GM20000 (cell line): ENCODE measurements around the gene TNFAIP8.

Source experiments
- DNase-seq: peaks from one replicate; pipeline ENCODE4 v3.0.0; 2012; ENCODE audit warnings: low spot score
- TF ChIP-seq, protein P1 (sequence below): IDR thresholded peaks from 2 replicates; pipeline ENCODE4 v1.5.1; 2012; ENCODE audit warnings: mild to moderate bottlenecking, control low read depth; ENCODE audit errors: extremely low read depth, missing control alignments

TNFAIP8 gene

DNA sequence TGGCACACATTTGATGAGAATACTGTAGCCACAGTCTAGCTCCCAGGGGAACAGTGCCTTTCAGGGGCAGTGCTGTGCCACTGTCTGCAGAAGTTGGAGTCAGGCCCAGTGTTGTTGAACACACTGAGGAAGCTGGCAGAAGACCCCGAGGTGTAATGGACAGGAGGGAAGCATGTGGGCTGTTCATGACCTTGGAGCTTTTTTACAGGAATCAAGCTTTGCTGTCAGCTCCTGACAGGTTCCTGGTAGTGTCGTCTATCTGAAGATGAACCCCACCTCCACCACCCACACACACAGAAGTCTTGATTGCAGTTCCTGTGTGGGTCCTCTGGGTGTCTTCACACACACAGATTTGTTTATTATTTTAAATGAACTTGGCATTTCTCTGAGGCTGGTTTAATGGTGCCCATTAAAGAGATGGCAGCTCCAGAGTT is 40.3 kb upstream of the TNFAIP8 start:
- TF ChIP-seq, protein P1, sequence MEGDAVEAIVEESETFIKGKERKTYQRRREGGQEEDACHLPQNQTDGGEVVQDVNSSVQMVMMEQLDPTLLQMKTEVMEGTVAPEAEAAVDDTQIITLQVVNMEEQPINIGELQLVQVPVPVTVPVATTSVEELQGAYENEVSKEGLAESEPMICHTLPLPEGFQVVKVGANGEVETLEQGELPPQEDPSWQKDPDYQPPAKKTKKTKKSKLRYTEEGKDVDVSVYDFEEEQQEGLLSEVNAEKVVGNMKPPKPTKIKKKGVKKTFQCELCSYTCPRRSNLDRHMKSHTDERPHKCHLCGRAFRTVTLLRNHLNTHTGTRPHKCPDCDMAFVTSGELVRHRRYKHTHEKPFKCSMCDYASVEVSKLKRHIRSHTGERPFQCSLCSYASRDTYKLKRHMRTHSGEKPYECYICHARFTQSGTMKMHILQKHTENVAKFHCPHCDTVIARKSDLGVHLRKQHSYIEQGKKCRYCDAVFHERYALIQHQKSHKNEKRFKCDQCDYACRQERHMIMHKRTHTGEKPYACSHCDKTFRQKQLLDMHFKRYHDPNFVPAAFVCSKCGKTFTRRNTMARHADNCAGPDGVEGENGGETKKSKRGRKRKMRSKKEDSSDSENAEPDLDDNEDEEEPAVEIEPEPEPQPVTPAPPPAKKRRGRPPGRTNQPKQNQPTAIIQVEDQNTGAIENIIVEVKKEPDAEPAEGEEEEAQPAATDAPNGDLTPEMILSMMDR, result peak; percentile 4
- peak; percentile 69 for DNase-seq

DNA sequence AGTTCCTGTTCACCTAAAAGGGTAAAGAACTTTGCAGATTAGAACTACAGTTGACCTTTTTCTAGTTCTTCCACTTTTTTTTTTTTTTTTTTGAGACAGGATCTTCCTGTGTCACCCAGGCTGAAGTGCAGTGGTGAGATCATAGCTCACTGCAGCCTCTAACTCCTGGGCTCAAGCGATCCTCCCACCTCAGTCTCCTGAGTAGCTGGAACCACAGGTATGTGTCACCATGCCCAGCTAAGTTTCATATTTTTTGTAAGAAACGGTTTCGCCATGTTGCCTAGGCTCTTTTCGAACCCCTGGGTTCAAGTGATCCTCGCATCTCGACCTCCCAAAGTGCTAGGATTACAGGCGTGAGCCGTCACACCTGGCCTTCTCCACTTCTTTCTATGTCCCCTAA is 39.7 kb upstream of the TNFAIP8 start:
- TF ChIP-seq, protein P1, result no peak
- no peak for DNase-seq

DNA sequence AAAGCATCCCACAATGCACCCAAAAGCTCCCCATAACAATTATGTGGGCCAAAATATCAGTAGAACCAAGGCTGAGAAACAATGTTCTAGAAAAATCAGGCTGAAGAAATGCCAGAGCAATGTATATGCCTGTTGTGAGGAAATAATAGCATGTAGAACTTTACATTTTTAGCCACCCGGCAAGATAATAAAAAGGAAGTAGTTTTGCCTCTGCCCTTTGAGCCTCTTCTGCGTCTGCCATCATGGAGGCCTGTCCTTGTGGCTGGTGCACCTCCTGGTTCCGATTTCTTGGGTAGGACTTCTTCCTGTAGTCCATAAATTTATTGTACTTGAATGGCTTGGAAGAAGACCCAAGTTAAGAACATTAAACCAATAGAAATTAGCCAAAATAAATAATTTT is 38.9 kb upstream of the TNFAIP8 start:
- TF ChIP-seq, protein P1, result no peak
- DNase-seq, result no peak

DNA sequence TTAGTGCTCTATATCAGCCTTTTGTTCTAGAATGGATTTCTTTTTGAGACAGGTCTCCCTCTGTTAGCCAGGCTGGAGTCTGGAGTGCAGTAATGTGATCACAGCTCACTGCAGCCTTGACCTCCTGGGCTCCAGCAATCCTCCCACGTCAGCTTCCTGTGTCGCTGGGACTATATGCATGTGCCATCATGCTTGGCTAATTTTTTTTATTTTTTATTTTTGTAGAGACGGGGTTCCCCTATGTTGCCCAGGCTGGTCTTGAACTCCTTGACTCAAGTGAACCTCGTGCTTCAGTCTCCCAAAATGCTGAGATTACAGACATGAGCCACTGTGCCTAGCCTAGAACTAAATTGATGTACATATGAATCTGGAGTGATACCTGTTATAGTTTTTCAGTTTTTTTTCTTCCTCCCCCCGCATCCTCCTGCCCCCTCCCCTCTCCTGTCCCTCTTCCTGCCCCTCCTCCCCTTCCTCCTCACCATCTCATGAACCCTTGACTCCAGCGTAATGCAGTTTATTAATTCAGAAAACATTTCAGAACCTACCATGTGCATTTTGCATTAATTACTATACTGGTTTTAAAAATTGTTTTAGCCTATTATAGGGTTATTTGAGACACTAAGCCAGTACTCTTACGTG is 37.4 kb upstream of the TNFAIP8 start:
- TF ChIP-seq, protein P1, result no peak

GRCh38 chr5:119319401-119319800 is 36.4 kb upstream of the TNFAIP8 start:
- TF ChIP-seq, protein P1, result no peak

More for the DNA sequence above, 37.4 kb upstream of the TNFAIP8 start:
- no peak for DNase-seq

DNA sequence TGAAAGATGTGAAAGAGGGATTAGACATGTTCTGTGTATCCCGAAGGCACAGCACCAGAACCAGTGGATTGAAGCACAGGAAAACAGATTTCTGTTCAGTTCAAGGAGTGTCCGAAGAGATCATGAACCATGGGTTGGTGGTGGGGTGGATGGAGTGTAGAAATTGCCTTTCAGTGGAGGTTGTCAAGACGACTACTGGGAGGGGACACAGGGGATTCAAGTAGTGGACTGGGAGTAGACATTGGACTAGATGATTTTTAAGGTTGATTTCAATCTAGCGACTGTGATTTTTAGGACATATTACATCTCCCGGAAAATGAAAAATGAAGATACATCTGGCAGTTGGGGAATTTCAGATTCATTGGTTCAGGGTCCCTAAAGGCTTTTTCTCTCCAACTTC is 35.9 kb upstream of the TNFAIP8 start:
- DNase-seq, result no peak
- TF ChIP-seq, protein P1, result no peak

More at GRCh38 chr5:119319401-119319800, 36.4 kb upstream of the TNFAIP8 start:
- DNase-seq, result no peak

DNA sequence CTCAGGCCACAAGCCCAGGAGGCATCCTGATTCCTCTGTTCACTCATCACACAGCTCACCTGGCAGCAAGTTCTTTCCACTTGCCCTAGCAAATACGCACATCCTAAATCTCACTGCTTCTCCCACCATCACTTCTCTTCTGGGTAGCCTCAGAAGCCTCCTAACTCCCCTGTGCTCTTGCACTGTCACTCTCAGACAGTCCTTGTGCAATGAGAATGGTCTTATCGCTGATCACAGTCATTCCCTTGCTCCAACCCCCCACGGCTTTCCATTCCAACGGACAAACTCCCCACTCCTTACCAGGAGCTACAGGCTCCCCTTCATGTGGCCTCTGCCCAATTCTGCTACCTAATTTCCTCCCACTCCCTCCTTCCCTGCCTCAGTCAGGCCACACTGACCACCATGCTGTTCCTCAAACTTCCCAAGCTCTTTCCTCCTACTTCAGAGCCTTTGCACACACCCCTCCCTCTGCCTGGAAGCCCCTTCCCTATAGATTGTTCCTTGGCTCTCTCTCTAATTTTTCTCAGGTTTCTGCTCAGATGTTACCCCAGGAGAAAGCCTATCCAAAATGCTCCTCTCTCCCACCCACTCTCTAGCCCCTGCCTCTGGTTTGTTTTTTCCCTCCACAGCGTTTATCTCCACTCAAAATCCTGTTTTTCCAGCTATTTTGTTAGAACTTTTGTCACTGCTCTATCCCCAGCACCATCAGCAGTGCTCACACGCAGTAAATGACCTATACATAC is 34.1 kb upstream of the TNFAIP8 start:
- TF ChIP-seq, protein P1, result no peak
- DNase-seq, result no peak
